Fibroblast of pulmonary artery (primary cell): Measurements from ENCODE around the gene L2HGDH.
A peak's percentile ranks its signal among the peaks of the same experiment; 100 is the strongest.

Experiments
- DNase-seq: peaks from one replicate; pipeline ENCODE4 v3.0.0-alpha.2; 2010; ENCODE audit warnings: low read depth
- H3K4me3 ChIP-seq: replicated peaks from 2 replicates; pipeline ENCODE4 v1.5.1; 2011; ENCODE audit warnings: low read depth, mild to moderate bottlenecking, control low read depth, low read length, moderate library complexity
- CTCF ChIP-seq: IDR thresholded peaks from 2 replicates; pipeline ENCODE4 v1.5.1; 2011; ENCODE audit warnings: mild to moderate bottlenecking, control low read depth, low read length, inconsistent platforms; ENCODE audit errors: missing control alignments

Gene L2HGDH

GRCh38 chr14:50233166-50233950 is 78.7 kb downstream of the L2HGDH start:
- no peak overlapping the region for H3K4me3 ChIP-seq
- no peak for DNase-seq
- TF ChIP-seq CTCF = no peak

- peak overlapping the region; percentile 79 for H3K4me3 ChIP-seq
- peak; percentile 3 for DNase-seq
- TF ChIP-seq CTCF = no peak
Measured at GRCh38 chr14:50232276-50232642, 79.8 kb downstream of the L2HGDH start.

- TF ChIP-seq CTCF = no peak
- H3K4me3 ChIP-seq = peak within 1 kb of the TSS; percentile 79
- DNase-seq = peak; percentile 78
Measured at GRCh38 chr14:50231475-50232275, 80.4 kb downstream of the L2HGDH start, which contains the start of gene SOS2. Gene SOS2 (minus strand): TSS chr14:50231578. CDS start chr14:50231283, 295 bp downstream.

- peak; percentile 73 for DNase-seq
Measured at GRCh38 chr14:50230701-50231474, 81.1 kb downstream of the L2HGDH start.

GRCh38 chr14:50230401-50230700 is 81.7 kb downstream of the L2HGDH start:
- TF ChIP-seq CTCF = no peak
- peak overlapping the region; percentile 79 for H3K4me3 ChIP-seq
- no peak for DNase-seq

More at GRCh38 chr14:50230701-50231474, 81.1 kb downstream of the L2HGDH start:
- no peak for TF ChIP-seq CTCF
- H3K4me3 ChIP-seq = peak overlapping the region; percentile 79

- TF ChIP-seq CTCF = no peak
- DNase-seq = no peak
- peak overlapping the region; percentile 79 for H3K4me3 ChIP-seq
Measured at GRCh38 chr14:50229681-50230080, 82.3 kb downstream of the L2HGDH start.
